D721Med (cell line): ENCODE data around the gene ATP8A2.

Source experiments
- DNase-seq: peaks from one replicate; pipeline ENCODE4 v3.0.0; 2011; ENCODE audit warnings: low spot score; ENCODE audit not compliant: insufficient read length
- FAIRE-seq: peaks from 2 replicates; lab custom pipeline; 2011; peaks lifted over from hg19 to GRCh38; lab: Jason Lieb, UNC
- TF ChIP-seq, protein P1 (sequence below): IDR thresholded peaks from 2 replicates; pipeline ENCODE4 v1.5.1; 2012; ENCODE audit warnings: mild to moderate bottlenecking, control low read depth; ENCODE audit not compliant: insufficient read depth; ENCODE audit errors: missing control alignments

ATP8A2 gene

DNA sequence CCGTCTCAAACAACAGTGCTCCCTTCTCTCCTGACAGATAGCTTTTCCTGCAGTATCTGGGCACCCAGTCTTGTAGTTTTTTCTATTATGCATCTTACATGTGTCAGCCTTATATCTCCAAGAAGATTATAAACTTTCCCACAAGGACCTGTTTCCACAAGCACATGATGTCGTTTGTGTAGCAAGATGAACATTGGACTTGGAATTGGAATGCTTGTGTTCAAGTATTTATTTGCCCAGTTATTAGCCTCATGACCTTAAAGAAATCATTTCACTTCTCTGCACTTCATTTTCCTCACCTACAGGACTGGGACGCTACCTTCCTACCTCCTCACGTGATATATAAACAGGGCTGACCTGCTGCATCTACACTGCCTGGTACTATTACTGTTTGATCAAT, 658.6 kb downstream of the ATP8A2 start:
- no peak for FAIRE-seq

DNA sequence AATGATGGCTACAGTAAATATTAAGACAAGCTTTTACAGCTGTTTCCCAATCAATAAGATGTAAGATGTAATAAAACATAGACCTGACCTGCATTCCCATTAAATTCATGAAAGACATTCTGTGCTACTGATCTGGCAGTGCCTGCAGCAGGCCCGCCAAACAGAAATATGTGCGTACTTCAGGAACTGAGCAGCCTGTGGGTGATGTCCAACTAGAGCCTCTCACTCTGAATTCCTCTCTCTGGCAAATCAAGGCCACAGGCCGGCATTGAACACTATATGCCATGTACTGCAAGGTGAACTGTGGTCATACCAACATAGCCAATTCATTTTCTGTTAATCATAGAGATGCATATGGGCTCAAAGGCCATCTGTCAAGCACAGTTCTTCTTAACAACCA, 662.2 kb downstream of the ATP8A2 start:
- FAIRE-seq (no peak), DNase-seq (no peak)
- TF ChIP-seq, protein P1, sequence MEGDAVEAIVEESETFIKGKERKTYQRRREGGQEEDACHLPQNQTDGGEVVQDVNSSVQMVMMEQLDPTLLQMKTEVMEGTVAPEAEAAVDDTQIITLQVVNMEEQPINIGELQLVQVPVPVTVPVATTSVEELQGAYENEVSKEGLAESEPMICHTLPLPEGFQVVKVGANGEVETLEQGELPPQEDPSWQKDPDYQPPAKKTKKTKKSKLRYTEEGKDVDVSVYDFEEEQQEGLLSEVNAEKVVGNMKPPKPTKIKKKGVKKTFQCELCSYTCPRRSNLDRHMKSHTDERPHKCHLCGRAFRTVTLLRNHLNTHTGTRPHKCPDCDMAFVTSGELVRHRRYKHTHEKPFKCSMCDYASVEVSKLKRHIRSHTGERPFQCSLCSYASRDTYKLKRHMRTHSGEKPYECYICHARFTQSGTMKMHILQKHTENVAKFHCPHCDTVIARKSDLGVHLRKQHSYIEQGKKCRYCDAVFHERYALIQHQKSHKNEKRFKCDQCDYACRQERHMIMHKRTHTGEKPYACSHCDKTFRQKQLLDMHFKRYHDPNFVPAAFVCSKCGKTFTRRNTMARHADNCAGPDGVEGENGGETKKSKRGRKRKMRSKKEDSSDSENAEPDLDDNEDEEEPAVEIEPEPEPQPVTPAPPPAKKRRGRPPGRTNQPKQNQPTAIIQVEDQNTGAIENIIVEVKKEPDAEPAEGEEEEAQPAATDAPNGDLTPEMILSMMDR: no peak

More for the DNA sequence above, 658.6 kb downstream of the ATP8A2 start:
- TF ChIP-seq, protein P1: no peak
- DNase-seq: no peak

DNA sequence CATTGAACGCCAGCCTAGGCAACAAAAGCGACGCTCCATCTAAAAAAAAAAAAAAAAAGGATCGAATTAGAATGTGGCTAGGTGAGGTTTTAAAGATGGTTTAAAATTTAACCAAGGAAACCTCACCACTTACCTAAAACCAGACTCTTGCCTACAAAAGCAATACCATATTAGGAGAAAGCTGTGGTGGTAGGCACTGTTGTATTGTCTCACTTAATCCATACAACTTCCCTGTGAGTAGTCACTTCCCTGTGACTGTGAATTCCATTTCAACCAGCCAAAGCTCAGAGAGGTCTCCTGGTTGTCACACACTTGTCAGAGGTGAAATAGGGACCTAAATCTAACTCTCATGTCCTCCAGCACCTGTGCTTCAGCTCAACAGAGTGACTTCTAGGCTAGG, 664.6 kb downstream of the ATP8A2 start:
- no peak for FAIRE-seq
- DNase-seq: no peak
- TF ChIP-seq, protein P1: no peak

DNA sequence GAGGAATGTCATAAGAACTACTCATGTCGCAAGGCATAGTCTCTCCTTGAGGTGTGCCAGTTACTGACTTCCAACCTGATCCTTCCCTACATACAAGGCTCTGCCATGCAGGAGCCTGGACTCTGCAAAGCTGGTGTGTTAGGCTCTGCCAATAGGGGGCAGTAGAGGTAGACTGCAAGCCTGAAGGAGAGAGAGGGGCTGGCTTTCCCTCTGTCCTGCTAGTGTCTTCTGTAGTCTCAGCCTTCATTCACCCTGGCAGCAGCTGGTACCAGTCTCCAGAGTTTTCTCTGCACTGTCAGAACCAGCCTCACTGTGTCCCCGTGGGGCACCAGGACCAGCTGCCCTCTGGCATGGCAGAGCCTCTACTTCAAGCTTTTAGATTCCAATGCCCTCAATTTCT, 665.5 kb downstream of the ATP8A2 start:
- no peak for DNase-seq

DNA sequence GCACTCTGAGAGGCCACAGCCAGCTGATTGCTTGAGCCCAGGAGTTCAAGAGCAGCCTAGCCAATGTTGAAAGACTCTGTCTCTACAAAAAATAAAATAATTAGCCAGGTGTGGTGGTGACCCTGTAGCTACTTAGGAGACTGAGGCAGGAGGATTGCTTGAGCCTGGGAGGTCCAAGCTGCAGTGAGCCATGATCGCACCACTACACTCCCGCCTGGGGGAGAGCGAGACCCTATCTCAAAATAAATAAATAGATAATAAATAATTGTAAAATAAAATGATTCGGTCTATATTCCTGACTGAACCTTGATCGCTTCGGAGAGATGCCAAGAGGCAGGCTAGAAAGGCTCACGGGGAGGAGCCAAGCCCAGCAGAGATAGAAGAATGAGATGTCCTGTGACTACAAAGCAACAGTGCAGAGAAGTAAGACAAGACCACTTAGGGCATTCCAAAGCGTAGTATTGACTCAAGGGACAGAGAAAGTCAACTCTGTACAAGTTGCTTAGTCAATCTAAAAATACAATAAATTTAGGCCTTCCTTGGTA, 667.2 kb downstream of the ATP8A2 start:
- DNase-seq: no peak
- no peak for FAIRE-seq
- TF ChIP-seq, protein P1: no peak

More for the DNA sequence above, 665.5 kb downstream of the ATP8A2 start:
- TF ChIP-seq, protein P1: peak; percentile 31
- FAIRE-seq: no peak

DNA sequence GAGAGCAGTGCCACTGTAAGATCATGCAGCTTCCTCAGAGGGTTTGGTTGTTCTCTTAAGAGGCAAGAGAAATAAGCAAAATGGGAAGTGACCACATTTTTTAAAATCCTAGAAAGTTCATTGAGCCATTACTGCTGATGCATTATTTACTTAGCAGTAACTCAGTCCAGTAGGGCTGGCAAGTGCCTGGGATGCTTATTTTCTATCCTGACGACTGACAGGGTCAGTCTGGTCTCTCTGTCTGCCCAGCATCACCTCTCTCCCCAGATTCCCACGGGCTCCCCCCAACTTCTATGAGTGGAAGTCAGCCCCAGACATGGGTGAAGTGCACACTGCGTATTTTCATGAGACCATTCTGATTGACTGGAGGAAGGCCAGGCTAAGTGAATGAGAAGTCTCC, 669.7 kb downstream of the ATP8A2 start:
- DNase-seq (no peak), FAIRE-seq (no peak)
- TF ChIP-seq, protein P1: no peak

DNA sequence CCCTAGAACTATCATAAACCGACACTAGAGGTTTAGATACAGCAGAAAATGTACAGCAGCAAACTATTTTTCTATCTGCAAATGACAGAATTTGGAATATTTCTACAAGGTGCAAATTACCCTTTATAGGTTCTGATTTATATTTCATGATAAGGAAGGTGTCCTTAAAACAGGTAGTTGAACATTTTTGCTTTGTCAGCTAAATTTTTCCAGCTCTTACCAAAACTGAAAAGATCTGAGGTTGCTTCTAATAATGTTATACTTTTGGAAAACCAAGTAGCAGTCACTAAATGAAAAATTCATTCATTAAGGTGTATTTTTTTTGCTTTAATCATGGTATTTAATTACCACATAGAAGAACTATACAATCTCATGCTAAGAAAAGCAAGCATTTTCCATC, 671.0 kb downstream of the ATP8A2 start:
- TF ChIP-seq, protein P1: no peak
- FAIRE-seq: no peak
- DNase-seq: no peak
